H1 (cell line): ENCODE results near the gene CRTC1. TPM values are rescaled to one million over a fixed set of nuclear protein-coding genes. Genes with fewer than 3 reads are reported as not detected.

ENCODE experiments used
- ATF2 ChIP-seq: IDR thresholded peaks from 2 replicates; pipeline ENCODE4 v1.6.1; 2012; ENCODE audit warnings: low read length, inconsistent platforms
- CTCF ChIP-seq, 3 experiments: IDR thresholded peaks; 1 replicate in 2 of 3; 2 replicates in 1 of 3; pipeline versions ENCODE4 v1.5.1 to v1.6.1; 2011; ENCODE audit warnings: low read length in 3 of 3, mild to moderate bottlenecking in 3 of 3, inconsistent platforms in 2 of 3, low read depth in 1 of 3, moderate library complexity in 1 of 3; ENCODE audit not compliant: insufficient read depth in 1 of 3; ENCODE audit errors: control extremely low read depth in 1 of 3
- EGR1 ChIP-seq: IDR thresholded peaks from 2 replicates; pipeline ENCODE4 v1.6.1; 2011; ENCODE audit warnings: low read depth, low read length, borderline replicate concordance
- EP300 ChIP-seq, 2 experiments: IDR thresholded peaks; 1 replicate in 1 of 2; 2 replicates in 1 of 2; pipeline ENCODE4 v1.6.1; 2011 to 2012; ENCODE audit warnings: low read depth in 2 of 2, low read length in 2 of 2, mild to moderate bottlenecking in 2 of 2, borderline replicate concordance in 1 of 2, inconsistent platforms in 1 of 2, moderate library complexity in 1 of 2
- EZH2 ChIP-seq: fragments of 200-600 bp; sonication (generic); IDR thresholded peaks from 2 replicates; pipeline ENCODE4 v1.7.1; 2012; ENCODE audit warnings: low read depth, mild to moderate bottlenecking, moderate library complexity, low read length, inconsistent platforms; ENCODE audit not compliant: severe bottlenecking
- NANOG ChIP-seq: IDR thresholded peaks from 2 replicates; pipeline ENCODE4 v1.6.1; 2011; ENCODE audit warnings: low read length, low read depth, mild to moderate bottlenecking, inconsistent platforms; ENCODE audit not compliant: insufficient read depth, poor library complexity, severe bottlenecking
- RAD21 ChIP-seq, 2 experiments: IDR thresholded peaks in 1 of 2; conservative IDR thresholded peaks in 1 of 2; 2 replicates each; pipeline ENCODE4 v1.6.1; 2011; ENCODE audit warnings: low read depth in 2 of 2, low read length in 2 of 2, improper control_type of control experiment in 1 of 2, inconsistent platforms in 1 of 2, mild to moderate bottlenecking in 1 of 2, moderate library complexity in 1 of 2
- RBBP5 ChIP-seq: IDR thresholded peaks from 2 replicates; pipeline ENCODE4 v1.7.1; 2012; ENCODE audit warnings: low read depth, mild to moderate bottlenecking, inconsistent platforms, low read length, moderate library complexity, borderline replicate concordance
- SRF ChIP-seq: IDR thresholded peaks from 2 replicates; pipeline ENCODE4 v1.6.1; 2011; ENCODE audit warnings: mild to moderate bottlenecking, low read depth, low read length, moderate library complexity
- TBP ChIP-seq: IDR thresholded peaks from 2 replicates; pipeline ENCODE4 v1.6.1; 2011; ENCODE audit warnings: low read depth, low read length, improper control_type of control experiment
- polyA plus RNA-seq, 7 experiments: library from polyadenylated mRNA; depleted of rRNA in 3 of 7; stranded (reverse) in 5 of 7; unstranded in 2 of 7; fragments of >200 nt in 5 of 7; fragments of 200-250 nt in 2 of 7; gene quantifications; 1 replicate in 5 of 7; 2 replicates in 1 of 7; 4 replicates in 1 of 7; pipeline versions ENCODE4 v1.2.1 to v1.2.3, GENCODE V29; 2011 to 2013; ENCODE audit warnings: missing spikeins in 2 of 7, mixed read lengths in 2 of 7
- total RNA-seq: library from RNA; stranded (reverse); fragmentation: NEBNext Ultra II Directional; extraction: Animal tissue kit (Norgen Biotek cat#: 25700); gene quantifications from 2 replicates; pipeline ENCODE4 v1.2.1, GENCODE V29; 2021

CRTC1 gene
- total and polyA plus RNA-seq, 2 of the 8 experiments (the other 6 are each of a cell fraction or from before 2014, with no cell fraction given), result 2.9 to 8.5 TPM

GRCh38 chr19:18725841-18726770 is 42.6 kb downstream of the CRTC1 start (continued):
- TF ChIP-seq TBP (no peak), ATF2 (no peak), EZH2 (no peak), SRF (no peak), NANOG (no peak), EP300 (IDR thresholded peaks at IDR 0.05; ENCODE audit: borderline replicate concordance in 1 of 2, low read depth in 2 of 2, low read length in 2 of 2) (no peak), RBBP5 (no peak), RAD21 (IDR thresholded peaks at IDR 0.05 in 1 of 2, conservative IDR thresholded peaks at IDR 0.05 in 1 of 2; ENCODE audit: low read depth in 2 of 2, low read length in 2 of 2) (no peak), CTCF (IDR thresholded peaks at IDR 0.05; ENCODE audit: control extremely low read depth in 1 of 3, insufficient read depth in 1 of 3, low read depth in 1 of 3, low read length in 3 of 3) (no peak), EGR1 (no peak)
